ENCODE measurements around the gene HOXD4.

Gene HOXD4

GRCh38 chr2:176147800-176148496, 3.4 kb upstream of the HOXD4 start:
- peaks cover 72% of the 10 kb centered on the region for H3K36me3 Mint-ChIP-seq (ENCODE audit: low read depth)
- H3K27ac Mint-ChIP-seq, result peak overlapping the region; percentile 95 to 99 (median 97)
- H3K27me3 Mint-ChIP-seq (ENCODE audit: low read depth), result no peaks in the 10 kb centered on the region
- no peaks in the 10 kb centered on the region for H3K9me3 Mint-ChIP-seq
- H3K4me3 Mint-ChIP-seq, result peak overlapping the region; percentile 84 to 96 (median 94)
- peaks cover 86% of the 10 kb centered on the region for H3K4me1 Mint-ChIP-seq
- no peak for TF ChIP-seq CTCF (IDR thresholded peaks at IDR 0.05; ENCODE audit: unreplicated experiment in 3 of 3)

- no peak for TF ChIP-seq CTCF (IDR thresholded peaks at IDR 0.05; ENCODE audit: unreplicated experiment in 3 of 3)
- Mint-ChIP-seq H3K27ac (peak overlapping the region; percentile 95 to 99 (median 97)), H3K4me3 (peak overlapping the region; percentile 84 to 96 (median 94)), H3K9me3 (no peaks in the 10 kb centered on the region), H3K36me3 (ENCODE audit: low read depth) (peaks cover 80% of the 10 kb centered on the region), H3K27me3 (ENCODE audit: low read depth) (no peaks in the 10 kb centered on the region), H3K4me1 (peaks cover 81% of the 10 kb centered on the region)
Observed at GRCh38 chr2:176148751-176149421, 2.5 kb upstream of the HOXD4 start.

GRCh38 chr2:176149481-176149938, 1.8 kb upstream of the HOXD4 start:
- H3K9me3 Mint-ChIP-seq, result no peaks in the 10 kb centered on the region
- H3K27ac Mint-ChIP-seq, result peak overlapping the region; percentile 95 to 99 (median 97)
- H3K27me3 Mint-ChIP-seq (ENCODE audit: low read depth), result no peaks in the 10 kb centered on the region
- TF ChIP-seq CTCF (IDR thresholded peaks at IDR 0.05; ENCODE audit: unreplicated experiment in 3 of 3), result no peak
- H3K4me3 Mint-ChIP-seq, result peak overlapping the region; percentile 84 to 96 (median 94)
- H3K36me3 Mint-ChIP-seq (ENCODE audit: low read depth), result peaks cover 83% of the 10 kb centered on the region
- peaks cover 81% of the 10 kb centered on the region for H3K4me1 Mint-ChIP-seq

- peaks cover 83% of the 10 kb centered on the region for H3K36me3 Mint-ChIP-seq (ENCODE audit: low read depth)
- peaks cover 82% of the 10 kb centered on the region for H3K4me1 Mint-ChIP-seq
- H3K4me3 Mint-ChIP-seq, result peak overlapping the region; percentile 84 to 96 (median 94)
- H3K27me3 Mint-ChIP-seq (ENCODE audit: low read depth), result no peaks in the 10 kb centered on the region
- H3K9me3 Mint-ChIP-seq, result no peaks in the 10 kb centered on the region
- TF ChIP-seq CTCF (IDR thresholded peaks at IDR 0.05; ENCODE audit: unreplicated experiment in 3 of 3), result no peak
- peak overlapping the region; percentile 95 to 99 (median 97) for H3K27ac Mint-ChIP-seq
Observed at GRCh38 chr2:176149939-176150583, 1.3 kb upstream of the HOXD4 start.

DNA sequence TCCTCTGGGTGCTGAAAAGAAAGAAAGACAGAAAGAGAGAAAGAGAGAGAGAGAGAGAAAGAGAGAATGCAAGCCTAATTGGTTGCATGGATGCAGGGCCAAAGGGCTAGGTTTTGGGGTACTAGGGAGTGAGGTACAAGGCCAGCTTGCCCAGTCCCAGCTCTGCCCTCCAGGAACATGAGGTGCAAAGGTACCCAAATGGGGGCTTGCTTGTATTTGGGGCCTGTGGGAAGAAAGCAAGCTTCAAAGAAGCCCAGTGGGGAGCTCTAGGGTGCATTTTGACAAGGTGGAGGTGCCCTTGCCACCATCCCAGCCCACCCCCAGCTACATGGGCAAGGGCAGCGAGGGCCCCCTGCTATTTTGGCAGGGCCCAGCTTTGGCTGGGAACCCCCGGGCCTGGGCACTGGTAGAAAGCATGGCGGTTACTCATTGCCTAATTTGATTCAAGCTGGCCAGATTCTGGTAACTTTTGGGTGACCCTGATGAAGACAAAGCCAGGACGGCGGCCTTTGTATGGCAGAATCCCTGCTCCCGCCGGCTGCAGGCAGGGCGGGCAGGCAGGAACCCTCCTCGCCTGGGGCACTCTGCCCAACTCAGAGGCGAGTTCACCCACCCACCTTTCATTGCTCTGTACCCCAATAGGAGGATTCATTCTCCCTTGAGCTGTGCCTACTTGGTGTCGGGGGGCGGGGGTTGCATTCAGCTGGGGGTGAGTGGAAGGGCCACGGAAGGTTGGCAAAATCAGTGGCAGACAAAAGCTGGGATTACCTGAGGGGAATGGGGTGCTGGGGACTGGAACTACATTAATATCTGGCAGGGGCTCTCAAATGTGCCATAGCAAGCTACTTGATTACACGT, 537 bp upstream of the HOXD4 start:
- peak overlapping the region; percentile 95 to 99 (median 97) for H3K27ac Mint-ChIP-seq
- H3K9me3 Mint-ChIP-seq, result no peaks in the 10 kb centered on the region
- no peaks in the 10 kb centered on the region for H3K27me3 Mint-ChIP-seq (ENCODE audit: low read depth)
- H3K4me1 Mint-ChIP-seq, result peaks cover 83% of the 10 kb centered on the region
- no peak for TF ChIP-seq CTCF (IDR thresholded peaks at IDR 0.05; ENCODE audit: unreplicated experiment in 3 of 3)
- peak overlapping the region; percentile 84 to 96 (median 94) for H3K4me3 Mint-ChIP-seq
- peaks cover 83% of the 10 kb centered on the region for H3K36me3 Mint-ChIP-seq (ENCODE audit: low read depth)
